Upper lobe of left lung (tissue), 6 donors: ENCODE results near the gene TTC9B. TPM values are rescaled to one million over a fixed set of nuclear protein-coding genes. Genes with fewer than 3 reads are reported as not detected.

Experiments
- ATAC-seq, 2 donors: fragments of 200-7000 bp; cut with Tn5 transposase; one replicate each; pipeline ENCODE4 v1.9.1; 2022; ENCODE audit warnings: mild to moderate bottlenecking in 2 of 2, moderate library complexity in 2 of 2; ENCODE audit not compliant: low FRiP score in 2 of 2
- DNase-seq, 2 donors: peaks; one replicate each; pipeline ENCODE4 v3.0.0-alpha.2; 2019 to 2020
- H3K27ac ChIP-seq, 4 donors: fragments of 200-600 bp; sonication (generic); one replicate each; pipeline ENCODE4 v1.5.1; 2016 to 2019
- H3K27me3 ChIP-seq, 4 donors: fragments of 200-600 bp; sonication (generic); one replicate each; pipeline ENCODE4 v1.5.1; 2017 to 2019
- H3K36me3 ChIP-seq, 4 donors: fragments of 200-600 bp; sonication (generic); one replicate each; pipeline ENCODE4 v1.5.1; 2016 to 2019
- H3K4me1 ChIP-seq, 4 donors: fragments of 200-600 bp; sonication (generic); one replicate each; pipeline ENCODE4 v1.5.1; 2018 to 2019
- H3K4me3 ChIP-seq, 4 donors: fragments of 200-600 bp; sonication (generic); one replicate each; pipeline ENCODE4 v1.5.1; 2017 to 2019; ENCODE audit warnings: mild to moderate bottlenecking in 2 of 4, moderate library complexity in 1 of 4
- H3K9me3 ChIP-seq, 4 donors: fragments of 200-600 bp; sonication (generic); one replicate each; pipeline ENCODE4 v1.5.1; 2018 to 2019
- CTCF ChIP-seq, 6 experiments: fragments of 450-650 bp in 4 of 6; fragments of 200-600 bp in 2 of 6; sonication (generic) in 2 of 6; IDR thresholded peaks; one replicate each; pipeline ENCODE4 v1.5.1; 2016 to 2019; ENCODE audit warnings: antibody characterized with exemption in 6 of 6
- EP300 ChIP-seq, 4 donors: sonication (generic); formaldehyde crosslinking; IDR thresholded peaks; one replicate each; pipeline ENCODE4 v1.5.1; 2017; ENCODE audit warnings: antibody characterized with exemption in 4 of 4, control low read depth in 2 of 4
- POLR2A ChIP-seq, 4 donors: fragments of 450-650 bp; IDR thresholded peaks; one replicate each; pipeline ENCODE4 v1.5.1; 2016 to 2017; ENCODE audit warnings: antibody characterized with exemption in 4 of 4, mild to moderate bottlenecking in 2 of 4
- POLR2AphosphoS5 ChIP-seq, 2 donors: sonication (generic); formaldehyde crosslinking; IDR thresholded peaks; one replicate each; pipeline ENCODE4 v1.5.1; 2017; ENCODE audit warnings: antibody characterized with exemption in 2 of 2
- WGBS, 2 donors: methylation state at CpG; one replicate each; pipeline ENCODE4 v1.1.5; 2017 to 2018; 5-methylcytosine and 5-hydroxymethylcytosine counted together
- total RNA-seq, 6 donors: library from RNA; depleted of rRNA in 4 of 6; stranded (reverse); fragments of >200 nt in 4 of 6; gene quantifications; one replicate each; pipeline versions ENCODE4 v1.1.0 to v1.2.1, GENCODE V29; 2016 to 2021
- donor health status: DM: no; HTN: no; CAD: no; lungs with moderate emphysema.
- donor health status: DM: no; HTN: yes; CAD: no; lungs with severe emphysema.

Gene TTC9B
- total RNA-seq, 6 donors from 2014 or later = not detected

DNA sequence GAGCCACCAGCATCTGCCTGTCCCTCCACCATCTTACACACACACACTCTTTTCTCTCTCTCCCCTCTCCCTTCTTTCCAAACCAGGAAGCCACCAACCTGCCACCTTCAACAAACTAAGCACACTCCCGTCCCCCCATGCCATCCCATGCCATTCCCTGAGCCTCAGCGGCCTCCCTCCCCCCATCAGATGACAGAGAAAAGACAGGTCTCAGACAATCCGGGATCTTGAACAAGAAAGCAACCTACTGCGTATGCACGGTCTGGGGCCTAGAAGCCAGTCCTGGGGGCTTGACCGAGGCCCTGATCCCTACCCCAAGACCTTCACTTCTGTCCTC is 47.5 kb upstream of the TTC9B start:
- no peak for DNase-seq
- ATAC-seq = no peak
- peaks cover 7 to 36% (median 19%) of the 10 kb centered on the region in 4 donors for H3K36me3 ChIP-seq
- H3K4me1 ChIP-seq = peaks cover 10 to 35% (median 16%) of the 10 kb centered on the region in 4 donors
- no peaks in the 10 kb centered on the region for H3K9me3 ChIP-seq
- 85 to 97% methylated on average over 3 to 6 of the region's 6 CpGs for WGBS, 2 donors
- H3K27ac ChIP-seq = no peak overlapping the region
- H3K4me3 ChIP-seq = no peak overlapping the region
- no peaks in the 10 kb centered on the region for H3K27me3 ChIP-seq
- no peak for TF ChIP-seq POLR2A (IDR thresholded peaks at IDR 0.05)
- TF ChIP-seq EP300 (IDR thresholded peaks at IDR 0.05) = no peak
- no peak for TF ChIP-seq POLR2AphosphoS5 (IDR thresholded peaks at IDR 0.05)
- TF ChIP-seq CTCF (IDR thresholded peaks at IDR 0.05) = no peak

GRCh38 chr19:40265055-40265762 is 47.0 kb upstream of the TTC9B start:
- DNase-seq = no peak

GRCh38 chr19:40264314-40265054 is 46.3 kb upstream of the TTC9B start:
- no peaks in the 10 kb centered on the region for H3K9me3 ChIP-seq
- H3K4me1 ChIP-seq = peaks cover 10 to 26% (median 16%) of the 10 kb centered on the region in 4 donors
- H3K36me3 ChIP-seq = peaks cover 7 to 36% (median 19%) of the 10 kb centered on the region in 4 donors
- ATAC-seq (no peak), DNase-seq (no peak)
- H3K4me3 ChIP-seq = no peak overlapping the region
- no peaks in the 10 kb centered on the region for H3K27me3 ChIP-seq
- WGBS, 2 donors = 81 to 86% methylated on average over 19 of the region's 19 CpGs
- H3K27ac ChIP-seq = no peak overlapping the region
- TF ChIP-seq POLR2A (IDR thresholded peaks at IDR 0.05) = no peak
- TF ChIP-seq POLR2AphosphoS5 (IDR thresholded peaks at IDR 0.05) = peak in 1 of 2 donors; percentile 16
- TF ChIP-seq CTCF (IDR thresholded peaks at IDR 0.05) = no peak
- no peak for TF ChIP-seq EP300 (IDR thresholded peaks at IDR 0.05)

More at GRCh38 chr19:40265055-40265762, 47.0 kb upstream of the TTC9B start:
- no peaks in the 10 kb centered on the region for H3K27me3 ChIP-seq
- no peak overlapping the region for H3K4me3 ChIP-seq
- TF ChIP-seq EP300 (IDR thresholded peaks at IDR 0.05) (no peak), CTCF (IDR thresholded peaks at IDR 0.05) (no peak), POLR2A (IDR thresholded peaks at IDR 0.05) (no peak), POLR2AphosphoS5 (IDR thresholded peaks at IDR 0.05) (no peak)
- no peaks in the 10 kb centered on the region for H3K9me3 ChIP-seq
- H3K4me1 ChIP-seq = peaks cover 10 to 31% (median 16%) of the 10 kb centered on the region in 4 donors
- WGBS, 2 donors = 93 to 97% methylated on average over 13 to 20 of the region's 22 CpGs
- no peak for ATAC-seq
- no peak overlapping the region for H3K27ac ChIP-seq
- H3K36me3 ChIP-seq = peaks cover 7 to 36% (median 19%) of the 10 kb centered on the region in 4 donors

DNA sequence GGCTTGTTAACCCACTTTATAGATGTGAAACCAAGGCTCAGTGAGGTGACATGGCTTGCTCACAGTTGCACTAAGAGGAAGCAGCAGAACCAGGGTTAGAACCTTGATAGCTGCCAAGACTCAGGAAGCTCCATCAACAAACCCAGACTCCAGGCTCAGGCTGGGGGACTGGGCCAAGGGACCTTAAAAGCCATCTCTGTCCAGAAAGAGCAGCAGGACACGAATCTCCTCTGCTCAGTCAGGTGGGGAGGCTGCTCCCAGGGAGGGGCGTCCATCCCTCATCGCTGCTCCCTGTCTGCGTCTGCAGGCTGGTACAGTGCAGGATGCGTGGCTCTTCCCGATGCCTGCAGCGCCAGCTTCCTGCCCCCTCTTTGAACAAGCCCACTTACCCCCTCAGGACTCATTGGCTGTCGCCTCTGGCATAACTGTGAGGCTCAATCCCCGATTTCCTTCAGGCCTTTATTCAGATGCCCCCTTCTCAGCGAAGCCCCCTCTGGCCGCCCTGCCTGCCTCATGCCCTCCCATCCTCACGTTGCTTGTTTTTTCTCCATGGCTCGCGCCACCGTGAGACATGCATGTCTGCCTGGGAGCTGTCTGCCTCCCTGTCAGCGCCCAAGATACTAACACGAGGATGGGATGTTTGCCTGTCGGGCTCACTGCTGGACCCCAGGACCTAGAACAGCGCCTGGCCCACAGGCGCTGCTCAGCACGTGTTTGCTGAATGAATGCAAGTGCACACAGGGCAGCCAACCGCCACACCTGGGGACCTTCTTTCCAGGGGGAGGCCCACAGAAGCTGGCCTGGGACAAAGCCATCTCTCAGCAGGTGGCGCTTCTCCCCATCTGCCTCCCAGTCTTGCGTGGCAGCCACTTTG is 45.5 kb upstream of the TTC9B start:
- Histone ChIP-seq H3K36me3 (peaks cover 7 to 35% (median 19%) of the 10 kb centered on the region in 4 donors), H3K27ac (no peak overlapping the region), H3K4me3 (no peak overlapping the region), H3K27me3 (no peaks in the 10 kb centered on the region), H3K4me1 (peaks cover 10 to 26% (median 16%) of the 10 kb centered on the region in 4 donors), H3K9me3 (no peaks in the 10 kb centered on the region)
- 92 to 95% methylated on average over 13 to 21 of the region's 24 CpGs for WGBS, 2 donors
- DNase-seq = no peak
- no peak for ATAC-seq
- TF ChIP-seq POLR2A (IDR thresholded peaks at IDR 0.05) (no peak), EP300 (IDR thresholded peaks at IDR 0.05) (no peak), CTCF (IDR thresholded peaks at IDR 0.05) (no peak), POLR2AphosphoS5 (IDR thresholded peaks at IDR 0.05) (no peak)
